HG03039 (cell line): ENCODE data around the gene PON3.

Experiments used
- ATAC-seq: cut with Tn5 transposase; IDR thresholded peaks from one replicate; pipeline ENCODE4 v1.9.1; 2021; ENCODE audit warnings: mild to moderate bottlenecking, moderate library complexity; ENCODE audit not compliant: unreplicated experiment

The PON3 gene

GRCh38 chr7:95342642-95343307 lies 53.4 kb downstream of the PON3 start:
- no peak for ATAC-seq

- ATAC-seq: no peak
These were observed 54.1 kb downstream of the PON3 start for GRCh38 chr7:95342029-95342428.

GRCh38 chr7:95340491-95340890 lies 55.7 kb downstream of the PON3 start:
- ATAC-seq: no peak

- ATAC-seq: no peak
These were observed 57.3 kb downstream of the PON3 start for GRCh38 chr7:95338832-95339231.

- ATAC-seq: no peak
These were observed 61.1 kb downstream of the PON3 start for GRCh38 chr7:95335093-95335492.

- no peak for ATAC-seq
These were observed 61.7 kb downstream of the PON3 start for GRCh38 chr7:95334447-95334846.

GRCh38 chr7:95330961-95331337 lies 65.2 kb downstream of the PON3 start:
- ATAC-seq: peak; percentile 9

GRCh38 chr7:95330204-95330960 lies 65.8 kb downstream of the PON3 start:
- ATAC-seq: peak; percentile 92

- no peak for ATAC-seq
These were observed 68.8 kb downstream of the PON3 start for GRCh38 chr7:95327356-95327755.

- no peak for ATAC-seq
These were observed 71.7 kb downstream of the PON3 start, which contains the start of gene PON1 for GRCh38 chr7:95324431-95324830. PON1 (minus strand) TSS chr7:95324532; CDS start chr7:95324475, 57 bp downstream.

GRCh38 chr7:95323410-95324129 lies 72.6 kb downstream of the PON3 start:
- ATAC-seq: no peak

GRCh38 chr7:95322854-95323253 lies 73.3 kb downstream of the PON3 start:
- no peak for ATAC-seq

GRCh38 chr7:95322396-95322795 lies 73.8 kb downstream of the PON3 start:
- no peak for ATAC-seq

- no peak for ATAC-seq
These were observed 74.5 kb downstream of the PON3 start for GRCh38 chr7:95321720-95322119.

GRCh38 chr7:95320651-95321050 lies 75.5 kb downstream of the PON3 start:
- ATAC-seq: no peak

GRCh38 chr7:95319570-95319969 lies 76.6 kb downstream of the PON3 start:
- no peak for ATAC-seq

- ATAC-seq: no peak
These were observed 77.6 kb downstream of the PON3 start for GRCh38 chr7:95318501-95319100.

- no peak for ATAC-seq
These were observed 78.2 kb downstream of the PON3 start for GRCh38 chr7:95317966-95318365.

- no peak for ATAC-seq
These were observed 78.6 kb downstream of the PON3 start for GRCh38 chr7:95317546-95317945.

GRCh38 chr7:95316588-95316987 lies 79.6 kb downstream of the PON3 start:
- no peak for ATAC-seq

- no peak for ATAC-seq
These were observed 83.6 kb downstream of the PON3 start for GRCh38 chr7:95312561-95312960.
